IMR-90 (cell line): ENCODE measurements around the gene SMCO3.

ENCODE experiments used
- POLR2A ChIP-seq: IDR thresholded peaks from 2 replicates; pipeline ENCODE4 v1.6.1; 2012; ENCODE audit warnings: mild to moderate bottlenecking, low read depth, low read length
- RAD21 ChIP-seq: IDR thresholded peaks from 2 replicates; pipeline ENCODE4 v1.6.1; 2012; ENCODE audit warnings: low read length, improper control_type of control experiment
- RCOR1 ChIP-seq: IDR thresholded peaks from 2 replicates; pipeline ENCODE4 v1.6.1; 2012; ENCODE audit warnings: mild to moderate bottlenecking, low read length, improper control_type of control experiment; ENCODE audit not compliant: insufficient replicate concordance
- SMC3 ChIP-seq: fragments of 150-350 bp; IDR thresholded peaks from 2 replicates; pipeline ENCODE4 v1.6.1; 2016; ENCODE audit warnings: low read depth, mild to moderate bottlenecking, antibody characterized with exemption, low read length, moderate library complexity
- TF ChIP-seq, protein P1 (sequence below): conservative IDR thresholded peaks from 2 replicates; pipeline ENCODE4 v1.5.1; 2012; ENCODE audit warnings: mild to moderate bottlenecking, low read depth, low read length, improper control_type of control experiment

DNA sequence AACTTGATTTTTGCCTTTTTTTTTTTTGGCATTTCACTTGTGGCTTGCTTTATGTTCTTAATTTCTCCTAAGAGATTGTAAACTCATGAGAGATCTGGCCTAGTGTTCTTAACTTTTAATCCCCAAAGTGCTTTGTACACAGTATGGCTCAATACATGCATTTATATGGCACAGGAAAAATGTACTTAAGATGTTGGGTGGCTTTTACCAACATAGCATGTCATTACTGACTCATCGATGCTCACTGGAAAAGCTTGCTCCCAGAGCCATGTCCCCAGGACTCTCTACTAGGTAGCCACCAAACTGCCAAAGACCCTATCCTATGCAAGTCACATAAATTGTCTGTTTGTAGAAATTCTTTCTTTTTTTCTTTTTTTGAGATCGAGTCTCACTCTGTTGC lies 13.1 kb upstream of the SMCO3 start:
- TF ChIP-seq RAD21 (no peak), POLR2A (no peak), RCOR1 (no peak), SMC3 (no peak)
- TF ChIP-seq, protein P1, sequence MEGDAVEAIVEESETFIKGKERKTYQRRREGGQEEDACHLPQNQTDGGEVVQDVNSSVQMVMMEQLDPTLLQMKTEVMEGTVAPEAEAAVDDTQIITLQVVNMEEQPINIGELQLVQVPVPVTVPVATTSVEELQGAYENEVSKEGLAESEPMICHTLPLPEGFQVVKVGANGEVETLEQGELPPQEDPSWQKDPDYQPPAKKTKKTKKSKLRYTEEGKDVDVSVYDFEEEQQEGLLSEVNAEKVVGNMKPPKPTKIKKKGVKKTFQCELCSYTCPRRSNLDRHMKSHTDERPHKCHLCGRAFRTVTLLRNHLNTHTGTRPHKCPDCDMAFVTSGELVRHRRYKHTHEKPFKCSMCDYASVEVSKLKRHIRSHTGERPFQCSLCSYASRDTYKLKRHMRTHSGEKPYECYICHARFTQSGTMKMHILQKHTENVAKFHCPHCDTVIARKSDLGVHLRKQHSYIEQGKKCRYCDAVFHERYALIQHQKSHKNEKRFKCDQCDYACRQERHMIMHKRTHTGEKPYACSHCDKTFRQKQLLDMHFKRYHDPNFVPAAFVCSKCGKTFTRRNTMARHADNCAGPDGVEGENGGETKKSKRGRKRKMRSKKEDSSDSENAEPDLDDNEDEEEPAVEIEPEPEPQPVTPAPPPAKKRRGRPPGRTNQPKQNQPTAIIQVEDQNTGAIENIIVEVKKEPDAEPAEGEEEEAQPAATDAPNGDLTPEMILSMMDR: no peak
